Progenitor cell of endocrine pancreas (in vitro differentiated cells): ENCODE data around the gene SLC39A10. TPM values are rescaled to one million over a fixed set of nuclear protein-coding genes. Genes with fewer than 3 reads are reported as not detected.
A peak's percentile ranks its signal among the peaks of the same experiment; 100 is the strongest.

Source experiments
- DNase-seq: peaks from one replicate; pipeline ENCODE4 v3.0.0; 2021; ENCODE audit warnings: low spot score; ENCODE audit not compliant: unreplicated experiment
- H3K27ac Mint-ChIP-seq: 2 replicates; pipeline ENCODE4 v1.8.0; 2021; ENCODE audit warnings: mild to moderate bottlenecking, moderate library complexity, mixed read lengths
- H3K27me3 Mint-ChIP-seq: 2 replicates; pipeline ENCODE4 v1.8.0; 2021; ENCODE audit warnings: mixed read lengths
- H3K36me3 Mint-ChIP-seq: 2 replicates; pipeline ENCODE4 v1.8.0; 2022; ENCODE audit warnings: mixed read lengths; ENCODE audit not compliant: insufficient read depth
- H3K4me1 Mint-ChIP-seq: 2 replicates; pipeline ENCODE4 v1.8.0; 2021; ENCODE audit warnings: low read depth, mixed read lengths
- H3K4me3 Mint-ChIP-seq: 2 replicates; pipeline ENCODE4 v1.8.0; 2021; ENCODE audit warnings: low read depth, mild to moderate bottlenecking, moderate library complexity, mixed read lengths
- H3K9me3 Mint-ChIP-seq: 2 replicates; pipeline ENCODE4 v1.8.0; 2021; ENCODE audit warnings: low read depth, mixed read lengths
- CTCF ChIP-seq: fragments of 200-600 bp; sonication (generic); IDR thresholded peaks from one replicate; pipeline ENCODE4 v1.5.0; 2021; ENCODE audit warnings: antibody characterized with exemption, mild to moderate bottlenecking; ENCODE audit not compliant: unreplicated experiment
- total RNA-seq: library from RNA; stranded (reverse); gene quantifications from 2 replicates; pipeline ENCODE4 v1.2.1, GENCODE V29; 2021

Gene SLC39A10
- total RNA-seq, 1 donor from 2014 or later = 181 TPM

GRCh38 chr2:195651046-195651445 lies 6.0 kb upstream of the SLC39A10 start:
- no peak overlapping the region for H3K4me3 Mint-ChIP-seq
- peaks cover 2% of the 10 kb centered on the region for H3K4me1 Mint-ChIP-seq
- H3K27ac Mint-ChIP-seq = no peak overlapping the region
- DNase-seq = no peak
- no peak for TF ChIP-seq CTCF
- peaks cover 4% of the 10 kb centered on the region for H3K9me3 Mint-ChIP-seq
- H3K36me3 Mint-ChIP-seq = no peaks in the 10 kb centered on the region
- H3K27me3 Mint-ChIP-seq = no peaks in the 10 kb centered on the region

GRCh38 chr2:195652911-195653310 lies 4.1 kb upstream of the SLC39A10 start:
- no peak overlapping the region for H3K27ac Mint-ChIP-seq
- peaks cover 1% of the 10 kb centered on the region for H3K4me1 Mint-ChIP-seq
- DNase-seq = no peak
- H3K36me3 Mint-ChIP-seq = no peaks in the 10 kb centered on the region
- H3K27me3 Mint-ChIP-seq = no peaks in the 10 kb centered on the region
- TF ChIP-seq CTCF = no peak
- no peak overlapping the region for H3K4me3 Mint-ChIP-seq
- peaks cover 4% of the 10 kb centered on the region for H3K9me3 Mint-ChIP-seq

- Mint-ChIP-seq H3K4me3 (peak overlapping the region; percentile 97), H3K4me1 (peaks cover 21% of the 10 kb centered on the region), H3K27me3 (no peaks in the 10 kb centered on the region), H3K36me3 (no peaks in the 10 kb centered on the region), H3K9me3 (peaks cover 4% of the 10 kb centered on the region), H3K27ac (peak overlapping the region; percentile 99)
- DNase-seq = no peak
- no peak for TF ChIP-seq CTCF
Observed at GRCh38 chr2:195656161-195656858, 716 bp upstream of the SLC39A10 start.

- H3K4me3 Mint-ChIP-seq = peak overlapping the region; percentile 97
- TF ChIP-seq CTCF = no peak
- H3K4me1 Mint-ChIP-seq = peaks cover 23% of the 10 kb centered on the region
- H3K27ac Mint-ChIP-seq = peak overlapping the region; percentile 99
- H3K36me3 Mint-ChIP-seq = no peaks in the 10 kb centered on the region
- H3K9me3 Mint-ChIP-seq = no peaks in the 10 kb centered on the region
- peak; percentile 39 for DNase-seq
- no peaks in the 10 kb centered on the region for H3K27me3 Mint-ChIP-seq
Observed at GRCh38 chr2:195657634-195658540, 861 bp downstream of the SLC39A10 start.

- no peak for TF ChIP-seq CTCF
- H3K27me3 Mint-ChIP-seq = no peaks in the 10 kb centered on the region
- H3K27ac Mint-ChIP-seq = peak overlapping the region; percentile 99
- H3K36me3 Mint-ChIP-seq = no peaks in the 10 kb centered on the region
- DNase-seq = no peak
- no peaks in the 10 kb centered on the region for H3K9me3 Mint-ChIP-seq
- H3K4me1 Mint-ChIP-seq = peaks cover 26% of the 10 kb centered on the region
- H3K4me3 Mint-ChIP-seq = peak overlapping the region; percentile 97
Observed at GRCh38 chr2:195658541-195658890, 1.5 kb downstream of the SLC39A10 start.
